D721Med (cell line): ENCODE measurements around the gene NCKAP5.

Source experiments
- DNase-seq: peaks from one replicate; pipeline ENCODE4 v3.0.0; 2011; ENCODE audit warnings: low spot score; ENCODE audit not compliant: insufficient read length
- FAIRE-seq: peaks from 2 replicates; lab custom pipeline; 2011; peaks lifted over from hg19 to GRCh38; lab: Jason Lieb, UNC
- CTCF ChIP-seq: IDR thresholded peaks from 2 replicates; pipeline ENCODE4 v1.5.1; 2012; ENCODE audit warnings: mild to moderate bottlenecking, control low read depth; ENCODE audit not compliant: insufficient read depth; ENCODE audit errors: missing control alignments

The NCKAP5 gene

GRCh38 chr2:133442393-133442792 is 125.9 kb downstream of the NCKAP5 start:
- FAIRE-seq (no peak), DNase-seq (no peak)
- no peak for TF ChIP-seq CTCF

- DNase-seq (no peak), FAIRE-seq (no peak)
- TF ChIP-seq CTCF, result no peak
Measured at GRCh38 chr2:133439565-133439920, 128.7 kb downstream of the NCKAP5 start.

GRCh38 chr2:133438848-133439564 is 129.3 kb downstream of the NCKAP5 start:
- FAIRE-seq (no peak), DNase-seq (no peak)
- no peak for TF ChIP-seq CTCF

GRCh38 chr2:133438026-133438425 is 130.2 kb downstream of the NCKAP5 start:
- TF ChIP-seq CTCF, result no peak
- no peak for FAIRE-seq
- no peak for DNase-seq

- no peak for TF ChIP-seq CTCF
- FAIRE-seq (no peak), DNase-seq (no peak)
Measured at GRCh38 chr2:133437492-133437891, 130.8 kb downstream of the NCKAP5 start.

GRCh38 chr2:133434959-133435668 is 133.1 kb downstream of the NCKAP5 start:
- FAIRE-seq (peak; percentile 95), DNase-seq (no peak)
- TF ChIP-seq CTCF, result peak; percentile 28
